ENCODE data around the gene GTPBP1. TPM values are rescaled to one million over a fixed set of nuclear protein-coding genes. Genes with fewer than 3 reads are reported as not detected.

Gene GTPBP1
- total RNA-seq, 2 experiments from 2014 or later = 51.1 to 95.0 TPM

GRCh38 chr22:38776086-38776485 is 70.3 kb downstream of the GTPBP1 start:
- ChIA-PET CTCF (ENCODE audit: unreplicated experiment) (no interaction called here), POLR2A (no interaction called here)
- TF ChIP-seq EZH2phosphoT487 (IDR thresholded peaks at IDR 0.05; ENCODE audit: borderline replicate concordance, low read depth, low read length) (no peak), CTCF (conservative IDR thresholded peaks at IDR 0.05; ENCODE audit: low read length) (no peak)
- Histone ChIP-seq H3K27ac (ENCODE audit: low read depth, low read length, poor library complexity, severe bottlenecking) (no peak overlapping the region), H3K9me2 (ENCODE audit: insufficient read depth, low read length) (no peaks in the 10 kb centered on the region), H3K79me2 (ENCODE audit: insufficient read depth, low read depth, low read length) (no peaks in the 10 kb centered on the region), H3K4me1 (ENCODE audit: insufficient read depth, low read length, poor library complexity, severe bottlenecking) (no peaks in the 10 kb centered on the region), H2AFZ (ENCODE audit: low read length) (no peak overlapping the region), H3K4me2 (ENCODE audit: low read length) (no peak overlapping the region), H4K20me1 (ENCODE audit: insufficient read depth, low read length) (no peaks in the 10 kb centered on the region), H3K9me3 (ENCODE audit: low read length) (no peaks in the 10 kb centered on the region), H3K36me3 (ENCODE audit: insufficient read depth, low read length) (no peaks in the 10 kb centered on the region), H3K4me3 (ENCODE audit: low read depth, low read length, poor library complexity, severe bottlenecking) (no peak overlapping the region)
- no peak for DNase-seq (ENCODE audit: low spot score)
- BruUV-seq (replicated peaks) = no TSS peak
- intact Hi-C loops (cut with micrococcal nuclease; ENCODE audit: unreplicated experiment) = no loop called here

- H3K27ac ChIP-seq (ENCODE audit: low read depth, low read length, poor library complexity, severe bottlenecking) = no peak overlapping the region
- no peaks in the 10 kb centered on the region for H3K79me2 ChIP-seq (ENCODE audit: insufficient read depth, low read depth, low read length)
- H3K9me2 ChIP-seq (ENCODE audit: insufficient read depth, low read length) = no peaks in the 10 kb centered on the region
- H3K4me3 ChIP-seq (ENCODE audit: low read depth, low read length, poor library complexity, severe bottlenecking) = no peak overlapping the region
- H3K9me3 ChIP-seq (ENCODE audit: low read length) = no peaks in the 10 kb centered on the region
- no TSS peak for BruUV-seq (replicated peaks)
- no peak for DNase-seq (ENCODE audit: low spot score)
- no peak overlapping the region for H3K4me2 ChIP-seq (ENCODE audit: low read length)
- no peak for TF ChIP-seq EZH2phosphoT487 (IDR thresholded peaks at IDR 0.05; ENCODE audit: borderline replicate concordance, low read depth, low read length)
- TF ChIP-seq CTCF (conservative IDR thresholded peaks at IDR 0.05; ENCODE audit: low read length) = no peak
- intact Hi-C loops (cut with micrococcal nuclease; ENCODE audit: unreplicated experiment) = no loop called here
- no peaks in the 10 kb centered on the region for H3K36me3 ChIP-seq (ENCODE audit: insufficient read depth, low read length)
- H2AFZ ChIP-seq (ENCODE audit: low read length) = no peak overlapping the region
- H4K20me1 ChIP-seq (ENCODE audit: insufficient read depth, low read length) = no peaks in the 10 kb centered on the region
- ChIA-PET CTCF (ENCODE audit: unreplicated experiment) (no interaction called here), POLR2A (interaction anchor here (0.7 kb wide), 1 partner anchor 123 kb away, joined by 4 read pairs; no protein-coding TSS in a partner anchor)
- no peaks in the 10 kb centered on the region for H3K4me1 ChIP-seq (ENCODE audit: insufficient read depth, low read length, poor library complexity, severe bottlenecking)
Observed at GRCh38 chr22:38777087-38777671, 71.4 kb downstream of the GTPBP1 start.

- ChIA-PET CTCF (ENCODE audit: unreplicated experiment) (no interaction called here), POLR2A (no interaction called here)
- H3K9me2 ChIP-seq (ENCODE audit: insufficient read depth, low read length) = no peaks in the 10 kb centered on the region
- H3K79me2 ChIP-seq (ENCODE audit: insufficient read depth, low read depth, low read length) = no peaks in the 10 kb centered on the region
- H3K4me2 ChIP-seq (ENCODE audit: low read length) = no peak overlapping the region
- no peak overlapping the region for H3K27ac ChIP-seq (ENCODE audit: low read depth, low read length, poor library complexity, severe bottlenecking)
- no peaks in the 10 kb centered on the region for H4K20me1 ChIP-seq (ENCODE audit: insufficient read depth, low read length)
- DNase-seq (ENCODE audit: low spot score) = no peak
- no peaks in the 10 kb centered on the region for H3K4me1 ChIP-seq (ENCODE audit: insufficient read depth, low read length, poor library complexity, severe bottlenecking)
- intact Hi-C loops (cut with micrococcal nuclease; ENCODE audit: unreplicated experiment) = no loop called here
- TF ChIP-seq EZH2phosphoT487 (IDR thresholded peaks at IDR 0.05; ENCODE audit: borderline replicate concordance, low read depth, low read length) (no peak), CTCF (conservative IDR thresholded peaks at IDR 0.05; ENCODE audit: low read length) (no peak)
- no TSS peak for BruUV-seq (replicated peaks)
- no peak overlapping the region for H3K4me3 ChIP-seq (ENCODE audit: low read depth, low read length, poor library complexity, severe bottlenecking)
- no peaks in the 10 kb centered on the region for H3K9me3 ChIP-seq (ENCODE audit: low read length)
- H2AFZ ChIP-seq (ENCODE audit: low read length) = no peak overlapping the region
- H3K36me3 ChIP-seq (ENCODE audit: insufficient read depth, low read length) = no peaks in the 10 kb centered on the region
Observed at GRCh38 chr22:38781033-38781432, 75.3 kb downstream of the GTPBP1 start.
